SU-DHL-6 (cell line): Measurements from ENCODE around the gene CHURC1.

ENCODE experiments used
- EZH2phosphoT487 ChIP-seq: fragments of 200-600 bp; sonication (generic), shearing (Covaris generic); conservative IDR thresholded peaks from 2 replicates; pipeline ENCODE4 v1.6.1; 2018; ENCODE audit warnings: mild to moderate bottlenecking, antibody characterized with exemption, low read length, moderate library complexity, mixed read lengths
- TF ChIP-seq, protein P1 (sequence below): fragments of 200-600 bp; sonication (generic); IDR thresholded peaks from one replicate; pipeline ENCODE4 v1.5.1; 2017; ENCODE audit warnings: antibody characterized with exemption, mild to moderate bottlenecking, low read length, moderate library complexity; ENCODE audit not compliant: insufficient read depth, poor library complexity, severe bottlenecking

DNA sequence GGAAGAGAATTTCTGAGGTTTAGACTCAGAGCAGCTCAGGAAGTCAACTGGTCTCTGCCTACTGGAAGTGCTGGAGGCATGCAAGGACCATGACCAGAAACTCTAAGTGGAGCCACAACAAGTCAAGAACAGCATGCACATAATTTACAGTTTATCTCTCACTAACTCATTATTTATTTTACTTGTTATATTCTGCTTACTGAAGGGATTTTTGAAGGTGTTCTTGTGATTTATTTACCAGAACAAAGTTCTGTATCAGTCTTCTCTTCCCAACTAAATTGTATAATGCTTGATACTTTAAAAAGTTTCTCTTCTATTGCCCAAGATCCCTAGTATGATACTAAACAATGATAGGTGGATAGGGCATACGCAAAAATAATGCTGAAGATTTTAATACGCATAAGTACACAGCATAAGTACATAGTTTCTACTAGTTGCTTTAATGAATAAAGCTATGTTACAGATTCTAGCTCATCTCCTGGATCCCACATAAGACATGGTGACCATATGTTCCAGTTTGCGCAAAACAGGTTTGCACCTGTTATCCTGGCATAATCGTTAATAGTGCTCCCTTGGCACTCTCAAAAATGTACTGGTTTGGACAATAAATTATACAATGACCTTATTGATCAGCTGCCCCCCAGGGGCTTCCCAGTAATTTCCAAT lies 22.9 kb upstream of the CHURC1 start:
- TF ChIP-seq, protein P1, sequence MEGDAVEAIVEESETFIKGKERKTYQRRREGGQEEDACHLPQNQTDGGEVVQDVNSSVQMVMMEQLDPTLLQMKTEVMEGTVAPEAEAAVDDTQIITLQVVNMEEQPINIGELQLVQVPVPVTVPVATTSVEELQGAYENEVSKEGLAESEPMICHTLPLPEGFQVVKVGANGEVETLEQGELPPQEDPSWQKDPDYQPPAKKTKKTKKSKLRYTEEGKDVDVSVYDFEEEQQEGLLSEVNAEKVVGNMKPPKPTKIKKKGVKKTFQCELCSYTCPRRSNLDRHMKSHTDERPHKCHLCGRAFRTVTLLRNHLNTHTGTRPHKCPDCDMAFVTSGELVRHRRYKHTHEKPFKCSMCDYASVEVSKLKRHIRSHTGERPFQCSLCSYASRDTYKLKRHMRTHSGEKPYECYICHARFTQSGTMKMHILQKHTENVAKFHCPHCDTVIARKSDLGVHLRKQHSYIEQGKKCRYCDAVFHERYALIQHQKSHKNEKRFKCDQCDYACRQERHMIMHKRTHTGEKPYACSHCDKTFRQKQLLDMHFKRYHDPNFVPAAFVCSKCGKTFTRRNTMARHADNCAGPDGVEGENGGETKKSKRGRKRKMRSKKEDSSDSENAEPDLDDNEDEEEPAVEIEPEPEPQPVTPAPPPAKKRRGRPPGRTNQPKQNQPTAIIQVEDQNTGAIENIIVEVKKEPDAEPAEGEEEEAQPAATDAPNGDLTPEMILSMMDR, result no peak
- TF ChIP-seq EZH2phosphoT487, result no peak
